Bronchial epithelial cell (primary cell): ENCODE measurements around the gene AOPEP. TPM values are rescaled to one million over a fixed set of nuclear protein-coding genes. Genes with fewer than 3 reads are reported as not detected.

Source experiments
- DNase-seq: peaks from one replicate; pipeline ENCODE4 v3.0.0-alpha.2; 2010; ENCODE audit warnings: low read depth
- FAIRE-seq: peaks from 2 replicates; lab custom pipeline; 2011; peaks lifted over from hg19 to GRCh38; lab: Jason Lieb, UNC
- H3K27me3 ChIP-seq: 2 replicates; pipeline ENCODE4 v1.5.1; 2011; ENCODE audit warnings: low read length; ENCODE audit not compliant: control insufficient read depth, insufficient read depth
- H3K36me3 ChIP-seq: 2 replicates; pipeline ENCODE4 v1.5.1; 2011; ENCODE audit warnings: low read length; ENCODE audit not compliant: control insufficient read depth, insufficient read depth
- H3K4me3 ChIP-seq: 2 replicates; pipeline ENCODE4 v1.5.1; 2011; ENCODE audit warnings: mild to moderate bottlenecking, low read depth, low read length, control low read depth
- CTCF ChIP-seq: IDR thresholded peaks from 2 replicates; pipeline ENCODE4 v1.5.1; 2011; ENCODE audit warnings: mild to moderate bottlenecking, moderate library complexity, low read length, control low read depth, inconsistent platforms; ENCODE audit not compliant: insufficient read depth, severe bottlenecking
- total RNA-seq: library from RNA; depleted of rRNA; stranded (reverse); fragments of >200 nt; gene quantifications from 2 replicates; pipeline ENCODE4 v1.2.1, GENCODE V29; 2014

Gene AOPEP
- total RNA-seq, 1 donor from 2014 or later, result 91.1 TPM

DNA sequence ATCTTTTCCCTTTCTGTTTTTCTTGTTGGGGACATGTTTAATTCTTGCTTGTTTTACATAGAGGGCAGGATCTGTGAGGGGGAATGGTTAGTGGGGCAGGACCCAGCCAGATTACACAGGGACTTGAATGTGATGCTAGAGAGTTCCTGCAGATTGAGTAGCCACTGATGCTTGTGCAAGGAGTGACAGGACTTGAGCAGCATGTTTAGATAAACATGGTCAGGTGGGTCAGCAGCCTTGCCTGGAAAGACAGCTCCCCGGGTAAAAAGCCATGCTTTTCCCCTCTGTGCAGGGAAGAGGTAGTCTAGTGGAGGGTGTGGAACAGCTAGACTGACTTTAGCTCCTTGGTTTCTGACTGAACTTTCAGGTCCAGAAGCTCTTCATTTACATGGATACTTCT lies 261.2 kb downstream of the AOPEP start:
- Histone ChIP-seq H3K4me3 (no peak overlapping the region), H3K27me3 (no peaks in the 10 kb centered on the region), H3K36me3 (no peaks in the 10 kb centered on the region)
- no peak for TF ChIP-seq CTCF
- FAIRE-seq, result no peak
- DNase-seq, result no peak

- Histone ChIP-seq H3K36me3 (no peaks in the 10 kb centered on the region), H3K4me3 (no peak overlapping the region), H3K27me3 (no peaks in the 10 kb centered on the region)
- FAIRE-seq, result no peak
- DNase-seq, result no peak
- TF ChIP-seq CTCF, result no peak
Observed at GRCh38 chr9:94990897-94991561, 264.5 kb downstream of the AOPEP start.

DNA sequence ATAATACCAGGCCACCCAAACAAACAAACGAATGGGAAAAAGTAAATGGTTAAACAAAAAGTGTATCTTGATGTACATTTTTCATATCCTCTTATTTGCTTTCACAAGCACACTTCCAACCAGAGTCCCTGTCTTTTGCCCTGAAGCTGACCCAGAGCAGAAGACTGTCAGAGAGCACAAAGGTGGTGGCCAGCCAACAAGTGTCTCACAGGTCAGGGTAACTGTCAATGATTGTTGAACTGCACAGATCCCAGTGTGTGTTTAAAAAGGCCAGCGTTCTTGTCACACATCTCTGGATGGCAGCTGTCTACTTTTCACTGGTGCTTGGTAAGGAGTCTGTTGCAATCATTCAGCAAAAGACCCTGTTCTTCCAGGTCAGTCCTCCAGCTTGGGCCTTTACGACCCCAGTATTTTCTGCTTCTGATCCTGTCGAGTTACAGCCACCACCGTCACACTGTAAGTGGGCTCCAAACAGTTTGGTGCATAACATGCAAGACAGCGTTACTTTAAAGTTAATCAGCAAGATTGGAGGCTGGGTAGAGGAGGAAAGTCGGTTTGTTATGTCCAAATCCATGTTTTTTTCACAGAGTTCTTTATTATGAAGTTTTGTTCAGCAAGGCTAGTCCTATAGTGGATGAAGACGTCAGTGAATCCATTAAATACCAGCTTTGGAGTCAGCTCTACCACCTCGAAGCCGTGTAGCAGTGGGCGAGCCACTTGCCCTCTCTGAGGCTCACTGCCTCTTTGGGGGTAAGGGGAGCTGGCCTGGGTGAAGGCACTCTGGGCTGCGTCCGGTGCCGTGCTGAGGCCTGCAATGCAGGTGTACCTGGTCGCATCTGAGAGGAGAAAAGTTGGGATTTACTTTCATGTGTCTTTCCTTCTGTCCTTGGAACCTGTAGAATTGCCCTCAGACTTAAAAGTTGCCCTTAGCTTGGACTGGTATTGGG lies 265.7 kb downstream of the AOPEP start:
- no peak for FAIRE-seq
- DNase-seq, result no peak
- Histone ChIP-seq H3K27me3 (no peaks in the 10 kb centered on the region), H3K36me3 (no peaks in the 10 kb centered on the region), H3K4me3 (no peak overlapping the region)
- TF ChIP-seq CTCF, result no peak

- TF ChIP-seq CTCF, result no peak
- DNase-seq (no peak), FAIRE-seq (no peak)
- H3K4me3 ChIP-seq, result no peak overlapping the region
- H3K36me3 ChIP-seq, result no peaks in the 10 kb centered on the region
- no peaks in the 10 kb centered on the region for H3K27me3 ChIP-seq
Observed at GRCh38 chr9:94993160-94993820, 266.8 kb downstream of the AOPEP start.

GRCh38 chr9:94993821-94994165 lies 267.3 kb downstream of the AOPEP start:
- no peak for FAIRE-seq
- H3K4me3 ChIP-seq, result no peak overlapping the region
- no peaks in the 10 kb centered on the region for H3K36me3 ChIP-seq
- TF ChIP-seq CTCF, result no peak
- DNase-seq, result no peak
- no peaks in the 10 kb centered on the region for H3K27me3 ChIP-seq
